Large intestine (tissue), 3 donors: ENCODE data around the gene GPR137. TPM values are rescaled to one million over a fixed set of nuclear protein-coding genes. Genes with fewer than 3 reads are reported as not detected.

Experiments
- DNase-seq, 2 donors: peaks; one replicate each; pipeline versions ENCODE4 v3.0.0 to v3.0.0-alpha.2; 2013
- H3K27ac ChIP-seq: one replicate; pipeline ENCODE4 v1.5.1; 2013; ENCODE audit warnings: low read length
- H3K27me3 ChIP-seq: 2 replicates; pipeline ENCODE4 v1.6.1; 2013; ENCODE audit warnings: low read length; ENCODE audit not compliant: control insufficient read depth, insufficient read depth
- H3K36me3 ChIP-seq: 2 replicates; pipeline ENCODE4 v1.6.1; 2013; ENCODE audit warnings: low read length; ENCODE audit not compliant: control insufficient read depth, insufficient read depth
- H3K4me1 ChIP-seq: one replicate; pipeline ENCODE4 v1.6.1; 2013; ENCODE audit warnings: low read length; ENCODE audit not compliant: control insufficient read depth, insufficient read depth
- H3K4me3 ChIP-seq: one replicate; pipeline ENCODE4 v1.5.1; 2013; ENCODE audit warnings: low read length
- H3K9me3 ChIP-seq: one replicate; pipeline ENCODE4 v1.6.1; 2013; ENCODE audit warnings: mild to moderate bottlenecking, low read depth, low read length, moderate library complexity; ENCODE audit not compliant: control insufficient read depth
- WGBS: methylation state at CpG from one replicate; pipeline ENCODE4 v1.1.5; 2013; ENCODE audit warnings: low lambda C conversion rate; ENCODE audit not compliant: insufficient coverage; 5-methylcytosine and 5-hydroxymethylcytosine counted together
- polyA plus RNA-seq: library from polyadenylated mRNA; unstranded; fragments of 120-200 nt; gene quantifications from one replicate; pipeline ENCODE4 v1.2.1, GENCODE V29; 2013

The GPR137 gene
- polyA plus RNA-seq, 1 donor: 20.6 TPM

- no peaks in the 10 kb centered on the region for H3K9me3 ChIP-seq
- H3K4me1 ChIP-seq: peaks cover 19% of the 10 kb centered on the region
- H3K4me3 ChIP-seq: no peak overlapping the region
- H3K27me3 ChIP-seq: no peaks in the 10 kb centered on the region
- no peak for DNase-seq
- WGBS: no CpG with 5 or more reads among the region's 8 CpGs
- peaks cover 90% of the 10 kb centered on the region for H3K36me3 ChIP-seq
- no peak overlapping the region for H3K27ac ChIP-seq
These were observed 21.7 kb upstream of the GPR137 start for GRCh38 chr11:64263947-64264317.

GRCh38 chr11:64264371-64264852 lies 21.2 kb upstream of the GPR137 start:
- no peak overlapping the region for H3K27ac ChIP-seq
- no peaks in the 10 kb centered on the region for H3K27me3 ChIP-seq
- no CpG with 5 or more reads among the region's 10 CpGs for WGBS
- H3K9me3 ChIP-seq: no peaks in the 10 kb centered on the region
- no peak for DNase-seq
- H3K4me1 ChIP-seq: peaks cover 20% of the 10 kb centered on the region
- H3K4me3 ChIP-seq: no peak overlapping the region
- H3K36me3 ChIP-seq: peaks cover 85% of the 10 kb centered on the region

- Histone ChIP-seq H3K9me3 (no peaks in the 10 kb centered on the region), H3K36me3 (peaks cover 74% of the 10 kb centered on the region), H3K4me1 (peaks cover 17% of the 10 kb centered on the region), H3K4me3 (no peak overlapping the region), H3K27me3 (no peaks in the 10 kb centered on the region), H3K27ac (no peak overlapping the region)
- DNase-seq: no peak
- whole genome bisulfite sequencing: no CpG with 5 or more reads among the region's 35 CpGs
These were observed 20.2 kb upstream of the GPR137 start for GRCh38 chr11:64265176-64266160.

- H3K27ac ChIP-seq: no peak overlapping the region
- H3K36me3 ChIP-seq: peaks cover 68% of the 10 kb centered on the region
- 92% methylated on average over 7 of the region's 15 CpGs for WGBS
- no peaks in the 10 kb centered on the region for H3K9me3 ChIP-seq
- H3K4me1 ChIP-seq: peaks cover 17% of the 10 kb centered on the region
- H3K4me3 ChIP-seq: no peak overlapping the region
- no peaks in the 10 kb centered on the region for H3K27me3 ChIP-seq
- no peak for DNase-seq
These were observed 19.3 kb upstream of the GPR137 start for GRCh38 chr11:64266339-64266738.

- no peak for DNase-seq
- Histone ChIP-seq H3K4me3 (no peak overlapping the region), H3K4me1 (peaks cover 25% of the 10 kb centered on the region), H3K27ac (no peak overlapping the region), H3K9me3 (no peaks in the 10 kb centered on the region), H3K36me3 (peaks cover 57% of the 10 kb centered on the region), H3K27me3 (no peaks in the 10 kb centered on the region)
- 20% methylated on average over 1 of the region's 27 CpGs for WGBS
These were observed 18.3 kb upstream of the GPR137 start for GRCh38 chr11:64267207-64267945.

- DNase-seq: peak in 1 of 2 donors; percentile 50
- Histone ChIP-seq H3K4me1 (peaks cover 31% of the 10 kb centered on the region), H3K36me3 (peaks cover 48% of the 10 kb centered on the region), H3K4me3 (peak overlapping the region; percentile 78), H3K27ac (peak overlapping the region; percentile 93), H3K27me3 (no peaks in the 10 kb centered on the region), H3K9me3 (no peaks in the 10 kb centered on the region)
- 80% methylated on average over 1 of the region's 23 CpGs for WGBS
These were observed 17.4 kb upstream of the GPR137 start for GRCh38 chr11:64268025-64268892.

GRCh38 chr11:64268893-64269539 lies 16.6 kb upstream of the GPR137 start:
- H3K4me1 ChIP-seq: peaks cover 38% of the 10 kb centered on the region
- H3K9me3 ChIP-seq: no peaks in the 10 kb centered on the region
- peaks cover 41% of the 10 kb centered on the region for H3K36me3 ChIP-seq
- H3K4me3 ChIP-seq: peak overlapping the region; percentile 78
- H3K27ac ChIP-seq: peak overlapping the region; percentile 93
- no peaks in the 10 kb centered on the region for H3K27me3 ChIP-seq
- no CpG with 5 or more reads among the region's 34 CpGs for WGBS
- peak; percentile 36 to 69 for DNase-seq

GRCh38 chr11:64269540-64270220 lies 16.0 kb upstream of the GPR137 start:
- peak; percentile 99 to 100 for DNase-seq
- no peaks in the 10 kb centered on the region for H3K27me3 ChIP-seq
- peaks cover 34% of the 10 kb centered on the region for H3K36me3 ChIP-seq
- H3K27ac ChIP-seq: peak overlapping the region; percentile 93
- WGBS: no CpG with 5 or more reads among the region's 58 CpGs
- H3K9me3 ChIP-seq: no peaks in the 10 kb centered on the region
- H3K4me1 ChIP-seq: peaks cover 38% of the 10 kb centered on the region
- peak overlapping the region; percentile 78 for H3K4me3 ChIP-seq

GRCh38 chr11:64275031-64275800 lies 10.4 kb upstream of the GPR137 start:
- Histone ChIP-seq H3K27ac (no peak overlapping the region), H3K36me3 (peaks cover 31% of the 10 kb centered on the region), H3K4me1 (peaks cover 21% of the 10 kb centered on the region), H3K9me3 (no peaks in the 10 kb centered on the region), H3K4me3 (no peak overlapping the region), H3K27me3 (no peaks in the 10 kb centered on the region)
- no peak for DNase-seq
- no CpG with 5 or more reads among the region's 15 CpGs for WGBS
